Stimulated activated CD8-positive, alpha-beta memory T cell treated with anti-CD3 and anti-CD28 coated beads, Interleukin-12 subunit alpha, Interleukin-12 subunit beta, amount 100 ng/mL, for 24 hours (primary cell): Measurements from ENCODE around the gene BTG1.
"Not testable (repeated sequence)": the region's sequence is repeated elsewhere in the genome, so short reads cannot be mapped to it uniquely, and the experiment has no call there.

ENCODE experiments used
- DNase-seq: peaks from one replicate; pipeline ENCODE4 v3.0.0-alpha.2; 2020; ENCODE audit errors: extremely low read depth

Gene BTG1

GRCh38 chr12:92098594-92099380 lies 46.9 kb downstream of the BTG1 start:
- DNase-seq, result no peak

- DNase-seq, result no peak
These were observed 49.1 kb downstream of the BTG1 start for GRCh38 chr12:92096346-92097136.

DNA sequence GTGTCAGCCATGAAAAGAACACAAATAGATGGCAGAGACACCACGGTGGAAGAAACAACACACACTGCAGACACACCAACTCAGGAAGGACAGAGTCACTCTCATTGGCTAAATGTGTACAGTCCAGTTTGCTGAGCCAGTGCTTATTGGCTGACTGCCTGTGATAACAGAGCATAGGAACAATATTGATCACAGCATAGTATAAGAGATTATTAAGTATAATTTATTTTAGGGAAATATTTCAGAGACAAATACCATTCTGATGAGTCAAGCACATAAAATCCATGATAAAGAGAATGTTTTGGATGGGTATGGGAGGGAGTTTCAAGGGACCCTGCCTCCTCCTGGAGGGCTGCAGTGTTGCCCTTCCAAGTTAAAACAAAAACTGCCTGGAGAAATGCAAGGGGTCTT lies 50.9 kb downstream of the BTG1 start:
- no peak for DNase-seq

DNA sequence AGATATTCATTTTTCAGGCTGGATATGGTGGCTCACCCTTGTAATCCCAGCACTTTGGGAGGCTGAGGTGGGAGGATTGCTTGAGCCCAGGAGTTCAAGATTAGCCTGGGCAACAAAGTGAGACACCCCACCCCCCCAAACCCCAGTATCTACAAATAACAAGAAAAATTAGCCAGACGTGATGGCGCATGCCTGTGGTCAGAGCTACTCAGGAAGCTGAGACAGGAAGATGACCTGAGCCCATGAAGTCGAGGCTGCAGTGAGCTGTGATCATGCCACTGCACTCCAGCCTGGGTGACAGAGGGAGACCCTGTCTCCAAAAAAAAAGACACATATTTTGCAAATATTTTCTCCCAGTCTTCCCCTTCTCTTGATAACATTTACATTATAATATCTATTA lies 51.3 kb downstream of the BTG1 start:
- DNase-seq, result not testable (repeated sequence)
